Prostate gland (tissue), 2 donors: ENCODE measurements around the gene CEP250.

Experiments
- CTCF ChIP-seq, 4 experiments: fragments of 200-600 bp in 2 of 4; fragments of 450-650 bp in 2 of 4; sonication (generic) in 2 of 4; IDR thresholded peaks; 1 replicate in 3 of 4; 2 replicates in 1 of 4; pipeline ENCODE4 v1.5.1; 2016 to 2019; ENCODE audit warnings: antibody characterized with exemption in 4 of 4, mild to moderate bottlenecking in 2 of 4, moderate library complexity in 2 of 4
- POLR2A ChIP-seq: fragments of 450-650 bp; IDR thresholded peaks from one replicate; pipeline ENCODE4 v1.6.1; 2016; ENCODE audit warnings: antibody characterized with exemption, mild to moderate bottlenecking

- TF ChIP-seq POLR2A: no peak
- no peak for TF ChIP-seq CTCF (IDR thresholded peaks at IDR 0.05)
These were observed 23.5 kb downstream of the CEP250 start for GRCh38 chr20:35478804-35479472.
